SK-N-SH treated with all-trans-retinoic acid at 6 μM for 48 hours (cell line): Measurements from ENCODE around the gene ZNF622.

Experiments used
- ARNTL ChIP-seq: fragments of 450-650 bp; formaldehyde crosslinking; IDR thresholded peaks from 2 replicates; pipeline ENCODE4 v1.5.0; 2020; ENCODE audit warnings: low read depth, mild to moderate bottlenecking, moderate library complexity, borderline replicate concordance
- BACH2 ChIP-seq: fragments of 250-450 bp; sonication (Bioruptor Pico); IDR thresholded peaks from 2 replicates; pipeline ENCODE4 v1.9.0; 2021; ENCODE audit warnings: mild to moderate bottlenecking, borderline replicate concordance
- OSR1 ChIP-seq: fragments of 250-450 bp; sonication (Bioruptor Pico); IDR thresholded peaks from 2 replicates; pipeline ENCODE4 v1.8.0; 2022; ENCODE audit warnings: moderate library complexity, mild to moderate bottlenecking, inconsistent platforms
- TCF4 ChIP-seq: fragments of 250-450 bp; sonication (Bioruptor Pico); IDR thresholded peaks from 2 replicates; pipeline ENCODE4 v1.8.0; 2021; ENCODE audit warnings: mild to moderate bottlenecking, moderate library complexity, borderline replicate concordance
- TOX ChIP-seq: fragments of 250-450 bp; sonication (Bioruptor Pico); IDR thresholded peaks from 2 replicates; pipeline ENCODE4 v1.8.0; 2021; ENCODE audit warnings: mild to moderate bottlenecking, moderate library complexity, borderline replicate concordance
- ZC3H10 ChIP-seq: fragments of 250-450 bp; sonication (Bioruptor Pico); IDR thresholded peaks from 2 replicates; pipeline ENCODE4 v1.5.1; 2021; ENCODE audit warnings: mild to moderate bottlenecking, moderate library complexity
- ZFP30 ChIP-seq: fragments of 450-650 bp; formaldehyde crosslinking; IDR thresholded peaks from 2 replicates; pipeline ENCODE4 v1.5.0; 2022; ENCODE audit warnings: mild to moderate bottlenecking, moderate library complexity
- ZNF70 ChIP-seq: fragments of 450-650 bp; formaldehyde crosslinking; IDR thresholded peaks from 2 replicates; pipeline ENCODE4 v1.5.0; 2020; ENCODE audit warnings: mild to moderate bottlenecking, moderate library complexity
- TF ChIP-seq, protein P1 (sequence below): fragments of 250-450 bp; sonication (Bioruptor Pico); IDR thresholded peaks from 2 replicates; pipeline ENCODE4 v1.5.1; 2020; ENCODE audit warnings: low read depth, mild to moderate bottlenecking, moderate library complexity
- TF ChIP-seq, protein P2 (sequence below): fragments of 250-450 bp; sonication (Bioruptor Pico); IDR thresholded peaks from 2 replicates; pipeline ENCODE4 v1.8.0; 2020; ENCODE audit warnings: mild to moderate bottlenecking, moderate library complexity, borderline replicate concordance

DNA sequence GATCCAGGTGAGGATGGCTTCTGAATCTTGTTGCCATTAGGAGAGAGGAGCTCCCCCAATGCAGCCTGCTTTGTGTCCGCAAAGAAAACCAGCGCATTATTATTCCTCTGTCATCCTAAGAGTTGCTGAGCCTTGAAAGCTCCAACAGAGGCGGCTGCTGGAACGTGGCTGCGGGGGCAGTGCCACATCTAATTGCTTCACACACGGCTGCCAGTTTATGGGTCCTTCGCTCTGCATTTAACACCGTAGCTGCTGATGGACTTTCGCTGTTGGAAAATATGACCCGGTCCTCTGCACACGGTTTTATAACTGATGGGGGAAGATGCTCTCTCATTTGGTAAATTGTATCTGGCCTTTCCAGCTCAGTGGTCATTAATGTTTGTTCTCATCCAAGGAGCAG lies 38.0 kb downstream of the ZNF622 start:
- TF ChIP-seq OSR1 (CRISPR knock-in tag), result no peak
- TF ChIP-seq BACH2 (CRISPR knock-in tag), result no peak
- TF ChIP-seq TOX, result no peak
- no peak for TF ChIP-seq ZFP30 (CRISPR knock-in tag)
- no peak for TF ChIP-seq ZC3H10 (CRISPR knock-in tag)
- no peak for TF ChIP-seq ZNF70
- TF ChIP-seq, protein P1, sequence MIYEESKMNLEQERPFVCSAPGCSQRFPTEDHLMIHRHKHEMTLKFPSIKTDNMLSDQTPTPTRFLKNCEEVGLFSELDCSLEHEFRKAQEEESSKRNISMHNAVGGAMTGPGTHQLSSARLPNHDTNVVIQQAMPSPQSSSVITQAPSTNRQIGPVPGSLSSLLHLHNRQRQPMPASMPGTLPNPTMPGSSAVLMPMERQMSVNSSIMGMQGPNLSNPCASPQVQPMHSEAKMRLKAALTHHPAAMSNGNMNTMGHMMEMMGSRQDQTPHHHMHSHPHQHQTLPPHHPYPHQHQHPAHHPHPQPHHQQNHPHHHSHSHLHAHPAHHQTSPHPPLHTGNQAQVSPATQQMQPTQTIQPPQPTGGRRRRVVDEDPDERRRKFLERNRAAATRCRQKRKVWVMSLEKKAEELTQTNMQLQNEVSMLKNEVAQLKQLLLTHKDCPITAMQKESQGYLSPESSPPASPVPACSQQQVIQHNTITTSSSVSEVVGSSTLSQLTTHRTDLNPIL (CRISPR knock-in tag), result no peak
- no peak for TF ChIP-seq ARNTL (CRISPR knock-in tag)
- no peak for TF ChIP-seq TCF4 (CRISPR knock-in tag)
- TF ChIP-seq, protein P2, sequence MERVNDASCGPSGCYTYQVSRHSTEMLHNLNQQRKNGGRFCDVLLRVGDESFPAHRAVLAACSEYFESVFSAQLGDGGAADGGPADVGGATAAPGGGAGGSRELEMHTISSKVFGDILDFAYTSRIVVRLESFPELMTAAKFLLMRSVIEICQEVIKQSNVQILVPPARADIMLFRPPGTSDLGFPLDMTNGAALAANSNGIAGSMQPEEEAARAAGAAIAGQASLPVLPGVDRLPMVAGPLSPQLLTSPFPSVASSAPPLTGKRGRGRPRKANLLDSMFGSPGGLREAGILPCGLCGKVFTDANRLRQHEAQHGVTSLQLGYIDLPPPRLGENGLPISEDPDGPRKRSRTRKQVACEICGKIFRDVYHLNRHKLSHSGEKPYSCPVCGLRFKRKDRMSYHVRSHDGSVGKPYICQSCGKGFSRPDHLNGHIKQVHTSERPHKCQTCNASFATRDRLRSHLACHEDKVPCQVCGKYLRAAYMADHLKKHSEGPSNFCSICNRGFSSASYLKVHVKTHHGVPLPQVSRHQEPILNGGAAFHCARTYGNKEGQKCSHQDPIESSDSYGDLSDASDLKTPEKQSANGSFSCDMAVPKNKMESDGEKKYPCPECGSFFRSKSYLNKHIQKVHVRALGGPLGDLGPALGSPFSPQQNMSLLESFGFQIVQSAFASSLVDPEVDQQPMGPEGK (CRISPR knock-in tag), result no peak
